SKM-1 (cell line): Measurements from ENCODE around the gene ALOX15B.
A peak's percentile ranks its signal among the peaks of the same experiment; 100 is the strongest.

Source experiments
- DNase-seq: peaks from one replicate; lab custom pipeline; 2025; ENCODE audit not compliant: unreplicated experiment; lab: John Stamatoyannopoulos, UW

ALOX15B gene

GRCh38 chr17:8039611-8040168 is 831 bp downstream of the ALOX15B start:
- no peak for DNase-seq

DNA sequence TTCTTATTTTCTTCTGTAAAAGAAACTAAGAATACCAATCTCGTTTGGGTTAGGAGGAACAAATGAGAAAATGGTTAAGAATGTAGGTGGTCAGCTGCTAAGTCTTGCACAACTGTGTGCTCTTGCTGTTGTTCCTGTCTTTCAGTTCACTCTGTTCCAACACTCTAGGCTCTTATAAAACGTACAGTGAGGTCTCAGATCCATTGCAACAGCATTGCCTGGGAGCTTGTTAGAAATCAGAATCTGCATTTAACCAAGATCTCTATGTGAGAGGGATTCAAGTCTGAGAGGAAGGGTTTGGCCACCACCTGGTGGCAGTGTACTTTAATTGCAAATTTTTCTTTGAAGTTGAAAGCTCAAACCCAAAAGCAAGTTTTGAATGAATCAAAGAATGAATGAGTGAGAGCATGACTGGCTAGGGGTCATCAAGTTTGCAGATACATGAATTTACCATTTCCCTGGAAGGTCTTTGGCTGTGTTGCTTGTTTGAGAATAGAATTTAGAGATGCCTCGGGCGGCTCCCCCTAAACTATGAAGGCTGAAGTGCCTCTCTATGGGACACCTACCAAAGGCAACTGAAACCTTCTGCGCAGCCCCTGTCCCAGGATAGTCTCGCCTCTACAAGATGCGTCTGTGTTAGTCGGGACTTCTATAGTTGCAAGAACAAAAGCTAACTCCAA is 2.5 kb downstream of the ALOX15B start:
- DNase-seq = peak; percentile 12

DNA sequence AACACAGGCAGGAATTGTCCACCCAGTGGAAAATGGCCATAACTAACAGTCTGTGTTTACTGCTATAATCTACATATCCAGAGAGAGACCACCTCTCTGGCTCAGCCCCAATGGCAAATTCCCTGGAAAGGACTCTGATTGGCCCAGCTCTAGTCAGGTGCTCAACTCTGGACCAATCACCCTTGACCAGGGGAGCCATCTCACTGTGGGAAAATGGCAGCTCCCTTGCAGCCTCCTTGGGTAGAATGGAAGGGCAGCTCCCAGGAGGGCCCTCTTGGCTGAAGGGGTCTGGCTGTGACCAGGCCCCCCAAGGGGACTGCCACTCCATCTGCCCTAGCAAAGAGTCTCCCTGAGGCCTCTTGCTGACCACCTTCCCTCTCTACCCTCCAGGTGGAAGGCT is 3.1 kb downstream of the ALOX15B start:
- no peak for DNase-seq

GRCh38 chr17:8044819-8045810 is 6.3 kb downstream of the ALOX15B start:
- no peak for DNase-seq

- no peak for DNase-seq
Observed at GRCh38 chr17:8046306-8046928, 7.6 kb downstream of the ALOX15B start.

DNA sequence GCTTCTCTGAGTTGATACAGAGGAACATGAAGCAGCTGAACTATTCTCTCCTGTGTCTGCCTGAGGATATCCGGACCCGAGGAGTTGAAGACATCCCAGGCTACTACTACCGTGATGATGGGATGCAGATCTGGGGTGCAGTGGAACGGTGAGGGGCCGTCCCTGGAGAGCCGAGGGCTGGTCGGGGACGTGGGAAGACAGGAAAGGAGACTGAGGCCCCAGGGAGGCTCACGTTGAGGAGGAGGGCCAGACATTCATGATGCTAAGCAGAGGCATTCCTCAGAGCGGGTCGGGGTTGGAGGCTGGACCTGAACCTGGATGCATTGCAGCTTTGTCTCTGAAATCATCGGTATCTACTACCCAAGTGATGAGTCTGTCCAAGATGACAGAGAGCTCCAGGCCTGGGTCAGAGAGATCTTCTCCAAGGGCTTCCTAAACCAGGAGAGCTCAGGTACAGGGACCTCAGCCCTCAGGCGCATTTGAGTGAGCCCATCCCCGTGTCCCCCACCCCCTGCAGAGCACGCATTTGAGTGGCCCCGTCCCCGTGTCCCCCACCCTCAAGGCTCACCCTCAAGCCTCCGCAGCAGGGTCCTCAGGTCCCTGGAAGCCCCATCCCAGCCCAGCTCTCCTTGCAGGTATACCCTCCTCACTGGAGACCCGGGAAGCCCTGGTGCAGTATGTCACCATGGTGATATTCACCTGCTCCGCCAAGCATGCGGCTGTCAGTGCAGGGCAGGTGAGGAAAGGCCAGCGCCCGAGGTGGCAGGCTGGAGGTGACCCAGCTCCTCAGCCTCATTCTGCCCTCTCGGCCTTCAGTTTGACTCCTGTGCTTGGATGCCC is 8.3 kb downstream of the ALOX15B start:
- no peak for DNase-seq

- DNase-seq = no peak
Observed at GRCh38 chr17:8047769-8048110, 8.9 kb downstream of the ALOX15B start.

- DNase-seq = no peak
Observed at GRCh38 chr17:8048236-8048635, 9.4 kb downstream of the ALOX15B start.

DNA sequence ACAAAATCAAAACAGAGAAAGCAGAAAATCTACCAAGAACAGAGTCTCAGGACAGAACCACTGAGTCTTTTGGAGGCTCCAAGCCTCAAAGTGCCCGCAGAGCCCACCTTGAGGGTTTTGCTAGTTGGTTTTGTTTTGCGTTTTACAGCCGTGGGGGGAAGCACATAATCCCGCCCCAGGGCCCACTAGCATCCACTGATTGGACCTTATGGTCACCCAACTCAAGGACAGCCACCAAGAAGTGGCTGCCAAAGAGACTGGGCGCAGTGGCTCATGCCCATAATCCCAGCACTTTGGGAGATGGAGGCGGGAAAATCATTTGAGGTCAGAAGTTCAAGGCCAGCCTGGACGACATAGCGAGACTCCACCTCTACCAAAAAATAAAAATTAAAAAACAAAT is 9.9 kb downstream of the ALOX15B start:
- DNase-seq = no peak

- DNase-seq = no peak
Observed at GRCh38 chr17:8051831-8052230, 13.0 kb downstream of the ALOX15B start.

DNA sequence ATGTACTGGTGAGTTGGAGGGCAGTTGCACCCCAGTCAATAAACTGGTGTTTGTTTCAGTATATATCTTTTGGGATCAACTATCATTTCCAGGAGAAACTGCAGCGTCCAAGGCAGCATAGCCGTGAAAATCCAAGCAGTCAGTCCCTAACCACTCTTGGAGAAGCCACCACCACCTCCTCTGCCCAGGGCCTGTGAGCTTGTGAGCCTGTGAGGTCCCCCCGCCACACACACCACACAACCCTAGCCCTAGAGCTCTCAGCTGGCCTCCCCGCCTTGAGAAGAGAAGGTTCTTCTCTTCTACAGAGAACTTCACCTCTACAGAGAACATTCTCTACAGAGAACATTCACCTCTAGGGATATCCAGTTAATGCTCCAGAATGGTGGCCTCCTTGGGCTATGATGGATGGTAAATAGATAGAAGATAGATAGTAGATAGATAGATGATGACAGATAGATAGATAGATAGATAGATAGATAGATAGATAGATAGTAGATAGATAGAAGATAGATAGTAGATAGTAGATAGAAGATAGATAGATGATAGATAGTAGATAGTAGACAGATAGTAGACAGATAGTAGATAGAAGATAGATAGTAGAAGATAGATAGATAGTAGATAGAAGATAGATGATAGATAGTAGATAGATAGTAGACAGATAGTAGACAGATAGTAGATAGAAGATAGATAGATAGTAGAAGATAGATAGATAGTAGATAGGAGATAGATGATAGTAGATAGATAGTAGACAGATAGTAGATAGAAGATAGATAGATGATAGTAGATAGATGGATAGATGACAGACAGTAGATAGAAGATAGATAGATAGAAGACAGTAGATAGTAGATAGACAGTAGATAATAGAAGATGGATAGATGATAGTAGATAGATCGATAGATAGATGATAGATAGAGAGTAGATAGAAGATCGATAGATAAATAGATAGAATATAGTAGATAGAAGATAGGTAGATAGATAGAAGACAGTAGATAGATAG is 13.7 kb downstream of the ALOX15B start:
- no peak for DNase-seq

GRCh38 chr17:8053600-8053999 is 14.7 kb downstream of the ALOX15B start:
- no peak for DNase-seq

DNA sequence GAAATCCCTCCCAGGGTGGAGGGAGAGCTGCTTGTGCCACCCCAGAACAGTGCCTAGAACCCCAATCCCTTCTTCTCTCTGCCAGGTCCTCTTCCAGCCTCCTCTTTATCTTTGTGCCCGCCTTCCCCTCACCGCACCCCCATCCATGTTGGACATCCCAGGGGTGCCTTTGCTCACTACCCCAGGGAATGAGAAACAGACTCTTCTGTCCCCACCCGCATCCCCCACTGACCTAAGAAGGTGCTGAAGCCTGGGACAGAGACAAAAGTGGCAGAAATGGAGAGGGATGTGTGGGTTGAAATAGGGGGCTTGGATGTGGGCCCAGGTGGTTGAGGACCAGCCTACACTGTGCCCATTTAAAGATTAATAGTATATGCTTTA is 17.0 kb downstream of the ALOX15B start:
- no peak for DNase-seq

GRCh38 chr17:8056232-8056975 is 17.5 kb downstream of the ALOX15B start:
- DNase-seq = peak; percentile 36

GRCh38 chr17:8056976-8057625 is 18.2 kb downstream of the ALOX15B start:
- DNase-seq = no peak

DNA sequence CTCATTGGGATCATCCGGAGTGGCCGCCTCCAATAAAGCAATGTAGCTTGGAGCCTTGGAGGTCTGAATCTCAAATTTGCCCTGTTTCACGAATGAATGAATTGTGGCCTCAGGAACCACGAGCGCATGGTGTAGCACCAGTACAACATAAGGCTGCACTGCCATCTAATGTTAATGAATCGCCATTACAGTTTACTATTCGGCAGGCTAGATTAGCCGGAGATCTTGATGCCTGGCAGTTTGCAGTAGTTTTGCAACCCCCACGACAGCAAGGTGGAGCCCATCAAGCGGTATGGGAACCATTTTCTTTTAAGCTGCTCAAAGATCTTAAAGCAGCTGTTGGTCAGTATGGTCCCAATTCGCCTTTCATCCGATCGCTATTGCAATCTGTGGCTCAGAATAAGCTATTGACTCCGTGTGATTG is 18.8 kb downstream of the ALOX15B start:
- peak; percentile 43 for DNase-seq

GRCh38 chr17:8059131-8059530 is 20.3 kb downstream of the ALOX15B start:
- no peak for DNase-seq

GRCh38 chr17:8060274-8060673 is 21.4 kb downstream of the ALOX15B start:
- DNase-seq = no peak
